ENCODE results near the gene TTR.

Gene TTR

GRCh38 chr18:31631526-31631925 is 39.8 kb downstream of the TTR start:
- Histone ChIP-seq H3K4me1 (ENCODE audit: control insufficient read depth, insufficient read depth, low read length) (no peaks in the 10 kb centered on the region), H3K27me3 (ENCODE audit: control insufficient read depth, insufficient read depth, low read length, poor library complexity, severe bottlenecking) (no peaks in the 10 kb centered on the region), H3K9me3 (ENCODE audit: control insufficient read depth, low read length) (no peaks in the 10 kb centered on the region), H3K27ac (ENCODE audit: insufficient read depth, low read depth, low read length, poor library complexity, severe bottlenecking) (no peak overlapping the region), H3K36me3 (ENCODE audit: control insufficient read depth, insufficient read depth, low read length) (peaks cover 2% of the 10 kb centered on the region), H3K4me3 (ENCODE audit: insufficient read depth, low read depth, low read length) (no peak overlapping the region)
- 100% methylated on average over 1 of the region's 1 CpG; no CpG with 5 or more reads in 1 of the 2 experiments for WGBS, 2 experiments

DNA sequence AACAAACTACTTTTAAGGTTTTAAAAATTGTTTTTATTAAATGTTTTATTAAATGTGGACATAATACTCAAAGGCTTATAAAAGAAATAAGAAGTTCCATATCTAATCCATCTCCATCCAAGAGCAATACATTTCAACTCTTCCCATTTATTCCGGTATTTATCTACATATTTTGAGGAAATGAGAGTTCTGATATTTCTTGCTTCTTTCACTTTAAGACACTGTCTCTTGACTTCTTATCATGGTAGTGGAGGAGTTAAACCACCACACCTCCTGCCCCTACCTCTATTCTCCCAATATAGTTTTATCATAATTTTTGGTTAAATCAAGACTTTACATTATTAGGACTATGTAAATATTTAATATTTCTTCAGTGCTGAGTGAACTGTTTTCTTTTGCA is 40.7 kb downstream of the TTR start:
- Histone ChIP-seq H3K9me3 (ENCODE audit: control insufficient read depth, low read length) (no peaks in the 10 kb centered on the region), H3K36me3 (ENCODE audit: control insufficient read depth, insufficient read depth, low read length) (no peaks in the 10 kb centered on the region)

GRCh38 chr18:31633392-31634330 is 42.0 kb downstream of the TTR start:
- H3K4me3 ChIP-seq (ENCODE audit: insufficient read depth, low read depth, low read length) = no peak overlapping the region
- H3K27ac ChIP-seq (ENCODE audit: insufficient read depth, low read depth, low read length, poor library complexity, severe bottlenecking) = no peak overlapping the region
- H3K27me3 ChIP-seq (ENCODE audit: control insufficient read depth, insufficient read depth, low read length, poor library complexity, severe bottlenecking) = no peaks in the 10 kb centered on the region
- H3K36me3 ChIP-seq (ENCODE audit: control insufficient read depth, insufficient read depth, low read length) = no peaks in the 10 kb centered on the region
- H3K4me1 ChIP-seq (ENCODE audit: control insufficient read depth, insufficient read depth, low read length) = no peaks in the 10 kb centered on the region
- WGBS, 2 experiments = 94% methylated on average over 10 of the region's 10 CpGs
- no peaks in the 10 kb centered on the region for H3K9me3 ChIP-seq (ENCODE audit: control insufficient read depth, low read length)

More for the DNA sequence above, 40.7 kb downstream of the TTR start:
- Histone ChIP-seq H3K27ac (ENCODE audit: insufficient read depth, low read depth, low read length, poor library complexity, severe bottlenecking) (no peak overlapping the region), H3K27me3 (ENCODE audit: control insufficient read depth, insufficient read depth, low read length, poor library complexity, severe bottlenecking) (no peaks in the 10 kb centered on the region), H3K4me1 (ENCODE audit: control insufficient read depth, insufficient read depth, low read length) (no peaks in the 10 kb centered on the region), H3K4me3 (ENCODE audit: insufficient read depth, low read depth, low read length) (no peak overlapping the region)
- WGBS, 2 experiments = 100% methylated on average over 1 of the region's 1 CpG

DNA sequence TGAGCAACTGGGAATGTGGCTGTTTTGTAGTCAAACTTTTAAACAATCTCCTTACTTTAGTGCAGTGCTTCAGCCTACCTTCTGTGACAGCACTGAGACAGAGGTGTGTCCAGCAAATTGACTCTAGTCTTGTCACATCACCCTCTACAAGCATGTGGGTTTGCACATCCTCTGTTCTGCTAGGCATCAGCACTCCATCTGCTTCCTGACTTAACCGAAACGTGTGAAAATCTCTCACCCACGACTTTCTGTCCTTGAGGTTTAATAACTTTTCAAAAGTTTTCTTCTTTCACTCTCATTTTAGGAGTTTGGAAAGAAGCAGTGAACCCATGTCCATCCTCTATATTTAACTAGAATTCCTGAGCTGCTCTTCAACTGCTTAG is 42.6 kb downstream of the TTR start:
- Histone ChIP-seq H3K4me3 (ENCODE audit: insufficient read depth, low read depth, low read length) (no peak overlapping the region), H3K27ac (ENCODE audit: insufficient read depth, low read depth, low read length, poor library complexity, severe bottlenecking) (no peak overlapping the region), H3K4me1 (ENCODE audit: control insufficient read depth, insufficient read depth, low read length) (no peaks in the 10 kb centered on the region), H3K9me3 (ENCODE audit: control insufficient read depth, low read length) (no peaks in the 10 kb centered on the region), H3K36me3 (ENCODE audit: control insufficient read depth, insufficient read depth, low read length) (no peaks in the 10 kb centered on the region), H3K27me3 (ENCODE audit: control insufficient read depth, insufficient read depth, low read length, poor library complexity, severe bottlenecking) (no peaks in the 10 kb centered on the region)
- 86 to 89% methylated on average over 3 of the region's 3 CpGs for WGBS, 2 experiments

- H3K9me3 ChIP-seq (ENCODE audit: control insufficient read depth, low read length) = no peaks in the 10 kb centered on the region
- H3K4me1 ChIP-seq (ENCODE audit: control insufficient read depth, insufficient read depth, low read length) = no peaks in the 10 kb centered on the region
- H3K27ac ChIP-seq (ENCODE audit: insufficient read depth, low read depth, low read length, poor library complexity, severe bottlenecking) = no peak overlapping the region
- H3K4me3 ChIP-seq (ENCODE audit: insufficient read depth, low read depth, low read length) = no peak overlapping the region
- H3K27me3 ChIP-seq (ENCODE audit: control insufficient read depth, insufficient read depth, low read length, poor library complexity, severe bottlenecking) = no peaks in the 10 kb centered on the region
- no peaks in the 10 kb centered on the region for H3K36me3 ChIP-seq (ENCODE audit: control insufficient read depth, insufficient read depth, low read length)
Observed at GRCh38 chr18:31636387-31636786, 44.7 kb downstream of the TTR start.

- Histone ChIP-seq H3K9me3 (ENCODE audit: control insufficient read depth, low read length) (no peaks in the 10 kb centered on the region), H3K4me3 (ENCODE audit: insufficient read depth, low read depth, low read length) (no peak overlapping the region), H3K27me3 (ENCODE audit: control insufficient read depth, insufficient read depth, low read length, poor library complexity, severe bottlenecking) (no peaks in the 10 kb centered on the region), H3K27ac (ENCODE audit: insufficient read depth, low read depth, low read length, poor library complexity, severe bottlenecking) (no peak overlapping the region), H3K4me1 (ENCODE audit: control insufficient read depth, insufficient read depth, low read length) (no peaks in the 10 kb centered on the region), H3K36me3 (ENCODE audit: control insufficient read depth, insufficient read depth, low read length) (no peaks in the 10 kb centered on the region)
- WGBS, 2 experiments = 97 to 98% methylated on average over 2 to 3 of the region's 3 CpGs
Observed at GRCh38 chr18:31637445-31637844, 45.8 kb downstream of the TTR start.

- Histone ChIP-seq H3K27ac (ENCODE audit: insufficient read depth, low read depth, low read length, poor library complexity, severe bottlenecking) (no peak overlapping the region), H3K36me3 (ENCODE audit: control insufficient read depth, insufficient read depth, low read length) (no peaks in the 10 kb centered on the region), H3K9me3 (ENCODE audit: control insufficient read depth, low read length) (no peaks in the 10 kb centered on the region), H3K4me1 (ENCODE audit: control insufficient read depth, insufficient read depth, low read length) (no peaks in the 10 kb centered on the region), H3K4me3 (ENCODE audit: insufficient read depth, low read depth, low read length) (no peak overlapping the region), H3K27me3 (ENCODE audit: control insufficient read depth, insufficient read depth, low read length, poor library complexity, severe bottlenecking) (no peaks in the 10 kb centered on the region)
- WGBS, 2 experiments = 98 to 99% methylated on average over 3 of the region's 4 CpGs
Observed at GRCh38 chr18:31643003-31643402, 51.3 kb downstream of the TTR start.

DNA sequence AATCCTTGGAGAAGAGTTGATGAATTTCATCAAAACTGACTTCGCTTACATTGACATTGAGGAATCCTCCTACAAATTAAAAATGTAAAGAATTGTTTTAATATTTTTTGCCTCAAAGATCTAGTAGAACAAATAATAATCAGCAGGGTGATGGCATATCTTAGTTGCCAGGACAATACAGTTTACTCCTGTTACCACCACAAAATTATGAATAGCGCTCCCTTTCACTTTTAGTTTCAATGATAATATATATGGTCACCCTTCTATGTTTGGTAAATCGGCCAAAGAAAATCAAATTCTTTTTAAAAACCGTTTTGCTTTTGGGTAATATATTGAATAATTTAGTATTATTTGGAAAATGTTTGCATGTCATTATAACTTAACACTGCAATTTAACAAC is 53.7 kb downstream of the TTR start:
- no peak overlapping the region for H3K4me3 ChIP-seq (ENCODE audit: insufficient read depth, low read depth, low read length)
- H3K4me1 ChIP-seq (ENCODE audit: control insufficient read depth, insufficient read depth, low read length) = no peaks in the 10 kb centered on the region
- H3K36me3 ChIP-seq (ENCODE audit: control insufficient read depth, insufficient read depth, low read length) = no peaks in the 10 kb centered on the region
- WGBS, 2 experiments = 100% methylated on average over 3 of the region's 4 CpGs; no CpG with 5 or more reads in 1 of the 2 experiments
- H3K27ac ChIP-seq (ENCODE audit: insufficient read depth, low read depth, low read length, poor library complexity, severe bottlenecking) = no peak overlapping the region
- H3K27me3 ChIP-seq (ENCODE audit: control insufficient read depth, insufficient read depth, low read length, poor library complexity, severe bottlenecking) = no peaks in the 10 kb centered on the region
- H3K9me3 ChIP-seq (ENCODE audit: control insufficient read depth, low read length) = no peaks in the 10 kb centered on the region

DNA sequence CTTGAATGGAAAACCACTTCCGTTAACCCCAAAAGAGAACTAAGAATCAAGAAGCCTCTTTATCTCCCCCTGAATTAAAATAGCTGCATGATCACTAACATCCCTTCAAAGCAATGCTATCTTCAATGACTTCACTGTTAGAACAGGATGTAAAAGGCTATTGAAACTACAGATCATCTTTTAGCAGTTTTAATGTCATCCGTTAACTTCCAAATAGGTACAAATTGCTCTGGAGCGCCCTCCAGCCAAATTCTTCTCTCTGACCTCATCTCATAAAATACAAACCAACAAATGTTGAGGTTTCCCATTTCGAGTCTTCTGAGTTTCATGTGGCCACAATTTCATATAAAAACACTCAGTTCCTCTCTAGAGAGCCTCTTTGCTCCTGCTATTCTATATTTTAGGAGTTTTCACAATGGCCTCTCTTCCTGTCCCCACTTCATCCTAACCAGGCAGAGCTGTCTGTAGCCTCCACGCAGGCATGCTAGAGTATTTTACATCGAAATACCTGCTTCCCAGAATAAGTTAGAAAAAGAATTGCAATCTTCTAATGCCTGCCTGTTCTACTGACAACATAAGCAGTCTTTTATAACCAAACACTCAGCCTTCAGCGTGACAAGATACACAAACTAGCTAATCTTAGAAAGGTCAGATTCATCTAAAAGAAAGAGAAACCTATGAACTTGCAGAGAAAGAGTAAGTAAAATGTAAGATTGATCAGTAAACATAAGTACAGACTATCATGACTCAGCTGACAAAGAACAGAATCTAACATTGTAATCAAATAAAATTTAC is 54.9 kb downstream of the TTR start:
- Histone ChIP-seq H3K9me3 (ENCODE audit: control insufficient read depth, low read length) (no peaks in the 10 kb centered on the region), H3K27ac (ENCODE audit: insufficient read depth, low read depth, low read length, poor library complexity, severe bottlenecking) (no peak overlapping the region), H3K4me3 (ENCODE audit: insufficient read depth, low read depth, low read length) (no peak overlapping the region), H3K27me3 (ENCODE audit: control insufficient read depth, insufficient read depth, low read length, poor library complexity, severe bottlenecking) (no peaks in the 10 kb centered on the region), H3K4me1 (ENCODE audit: control insufficient read depth, insufficient read depth, low read length) (no peaks in the 10 kb centered on the region), H3K36me3 (ENCODE audit: control insufficient read depth, insufficient read depth, low read length) (no peaks in the 10 kb centered on the region)
- 87% methylated on average over 6 to 7 of the region's 7 CpGs for WGBS, 2 experiments

- Histone ChIP-seq H3K27me3 (ENCODE audit: control insufficient read depth, insufficient read depth, low read length, poor library complexity, severe bottlenecking) (no peaks in the 10 kb centered on the region), H3K36me3 (ENCODE audit: control insufficient read depth, insufficient read depth, low read length) (no peaks in the 10 kb centered on the region), H3K27ac (ENCODE audit: insufficient read depth, low read depth, low read length, poor library complexity, severe bottlenecking) (no peak overlapping the region), H3K4me1 (ENCODE audit: control insufficient read depth, insufficient read depth, low read length) (no peaks in the 10 kb centered on the region), H3K9me3 (ENCODE audit: control insufficient read depth, low read length) (no peaks in the 10 kb centered on the region), H3K4me3 (ENCODE audit: insufficient read depth, low read depth, low read length) (no peak overlapping the region)
- 87% methylated on average over 4 of the region's 4 CpGs for WGBS, 2 experiments
Observed at GRCh38 chr18:31647127-31647753, 55.6 kb downstream of the TTR start.
